Measurements from ENCODE around the gene CDK5.

DNA sequence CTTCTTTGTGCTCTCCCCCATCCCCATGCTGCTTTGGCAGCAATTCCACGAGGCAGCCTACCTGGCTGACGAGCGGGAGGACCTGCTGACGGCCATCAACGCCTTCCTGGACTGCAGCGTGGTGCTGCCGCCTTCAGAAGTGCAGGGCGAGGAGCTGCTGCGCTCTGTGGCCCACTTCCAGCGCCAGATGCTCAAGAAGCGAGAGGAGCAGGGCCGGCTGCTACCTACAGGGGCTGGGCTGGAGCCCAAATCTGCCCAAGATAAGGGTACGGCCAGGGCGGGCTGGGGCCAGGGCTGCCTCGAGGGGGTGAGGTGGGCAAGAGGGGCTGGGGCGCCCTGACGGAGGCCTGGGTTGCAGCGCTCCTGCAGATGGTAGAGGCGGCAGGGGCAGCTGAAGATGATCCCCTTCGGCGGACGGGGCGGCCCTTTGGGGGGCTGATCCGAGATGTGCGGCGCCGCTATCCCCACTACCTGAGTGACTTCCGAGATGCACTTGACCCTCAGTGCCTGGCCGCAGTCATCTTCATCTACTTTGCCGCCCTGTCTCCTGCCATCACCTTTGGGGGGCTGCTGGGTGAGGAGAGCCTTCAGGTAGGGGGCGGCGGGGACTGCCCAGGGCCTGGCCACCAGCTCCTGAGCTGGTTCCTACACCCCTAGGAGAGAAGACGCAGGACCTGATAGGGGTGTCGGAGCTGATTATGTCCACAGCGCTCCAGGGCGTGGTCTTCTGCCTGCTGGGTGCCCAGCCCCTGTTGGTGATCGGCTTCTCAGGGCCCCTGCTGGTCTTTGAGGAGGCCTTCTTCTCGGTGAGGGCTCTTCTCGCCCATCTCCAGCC lies 13.6 kb upstream of the CDK5 start:
- TF ChIP-seq, protein P1, sequence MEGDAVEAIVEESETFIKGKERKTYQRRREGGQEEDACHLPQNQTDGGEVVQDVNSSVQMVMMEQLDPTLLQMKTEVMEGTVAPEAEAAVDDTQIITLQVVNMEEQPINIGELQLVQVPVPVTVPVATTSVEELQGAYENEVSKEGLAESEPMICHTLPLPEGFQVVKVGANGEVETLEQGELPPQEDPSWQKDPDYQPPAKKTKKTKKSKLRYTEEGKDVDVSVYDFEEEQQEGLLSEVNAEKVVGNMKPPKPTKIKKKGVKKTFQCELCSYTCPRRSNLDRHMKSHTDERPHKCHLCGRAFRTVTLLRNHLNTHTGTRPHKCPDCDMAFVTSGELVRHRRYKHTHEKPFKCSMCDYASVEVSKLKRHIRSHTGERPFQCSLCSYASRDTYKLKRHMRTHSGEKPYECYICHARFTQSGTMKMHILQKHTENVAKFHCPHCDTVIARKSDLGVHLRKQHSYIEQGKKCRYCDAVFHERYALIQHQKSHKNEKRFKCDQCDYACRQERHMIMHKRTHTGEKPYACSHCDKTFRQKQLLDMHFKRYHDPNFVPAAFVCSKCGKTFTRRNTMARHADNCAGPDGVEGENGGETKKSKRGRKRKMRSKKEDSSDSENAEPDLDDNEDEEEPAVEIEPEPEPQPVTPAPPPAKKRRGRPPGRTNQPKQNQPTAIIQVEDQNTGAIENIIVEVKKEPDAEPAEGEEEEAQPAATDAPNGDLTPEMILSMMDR (IDR thresholded peaks at IDR 0.05; ENCODE audit: insufficient read depth, low read depth, low read length): no peak
- TF ChIP-seq EZH2 (IDR thresholded peaks at IDR 0.05; ENCODE audit: insufficient read depth, low read length): no peak
